Measurements from ENCODE around the gene MN1. TPM values are rescaled to one million over a fixed set of nuclear protein-coding genes. Genes with fewer than 3 reads are reported as not detected.
"Not testable (repeated sequence)": the region's sequence is repeated elsewhere in the genome, so short reads cannot be mapped to it uniquely, and the experiment has no call there.

MN1 gene
- total RNA-seq, 1 experiment from 2014 or later = 5.2 TPM

- in situ Hi-C loops (cut with HindIII; ENCODE audit: low pct_unique_long_range_greater_than_20kb, low sequenced_read_pairs) = no loop called here
Measured at GRCh38 chr22:27752771-27753170, 48.8 kb downstream of the MN1 start.

GRCh38 chr22:27752141-27752540 is 49.4 kb downstream of the MN1 start:
- in situ Hi-C loops (cut with HindIII; ENCODE audit: low pct_unique_long_range_greater_than_20kb, low sequenced_read_pairs) = no loop called here
- DNase-seq (ENCODE audit: low read depth) = no peak

More at GRCh38 chr22:27752771-27753170, 48.8 kb downstream of the MN1 start:
- peak; percentile 28 for DNase-seq (ENCODE audit: low read depth)

- DNase-seq (ENCODE audit: low read depth) = no peak
Measured at GRCh38 chr22:27751277-27752070, 50.1 kb downstream of the MN1 start.

GRCh38 chr22:27750584-27751265 is 50.8 kb downstream of the MN1 start:
- in situ Hi-C loops (cut with HindIII; ENCODE audit: low pct_unique_long_range_greater_than_20kb, low sequenced_read_pairs) = no loop called here

More at GRCh38 chr22:27751277-27752070, 50.1 kb downstream of the MN1 start:
- in situ Hi-C loops (cut with HindIII; ENCODE audit: low pct_unique_long_range_greater_than_20kb, low sequenced_read_pairs) = no loop called here

DNA sequence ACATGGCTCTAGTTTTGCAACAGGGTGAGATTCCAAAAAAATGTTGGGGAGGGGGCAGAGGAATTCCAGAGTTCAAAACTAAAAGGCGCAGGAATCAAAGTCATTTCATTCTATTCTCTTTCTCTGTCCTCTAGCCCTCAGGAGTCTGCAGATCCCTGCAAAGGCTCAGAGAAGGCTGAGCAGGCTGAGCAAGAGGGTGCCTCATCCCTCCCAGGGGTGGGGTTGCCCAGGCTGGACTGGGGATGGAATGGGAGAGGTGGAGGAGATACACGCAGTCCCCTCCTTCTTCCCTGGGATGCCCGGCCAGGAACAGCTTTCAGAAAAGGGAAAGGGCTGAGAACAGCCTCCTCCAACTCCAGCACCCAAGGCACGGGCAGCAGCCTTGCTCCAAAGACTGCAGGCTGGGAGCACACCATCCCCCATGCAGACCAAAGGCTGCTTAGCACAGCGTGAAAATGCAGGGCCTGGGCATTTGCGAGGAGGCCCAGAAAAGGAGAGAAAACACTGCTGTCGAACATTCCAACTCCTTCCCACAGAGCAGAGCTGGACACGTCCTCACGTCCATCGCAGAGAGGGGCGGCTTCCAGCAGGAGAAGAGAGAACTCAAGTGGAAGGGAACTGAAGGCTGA is 51.8 kb downstream of the MN1 start:
- in situ Hi-C loops (cut with HindIII; ENCODE audit: low pct_unique_long_range_greater_than_20kb, low sequenced_read_pairs) = no loop called here
- no peak for DNase-seq (ENCODE audit: low read depth)

More at GRCh38 chr22:27750584-27751265, 50.8 kb downstream of the MN1 start:
- no peak for DNase-seq (ENCODE audit: low read depth)

- in situ Hi-C loops (cut with HindIII; ENCODE audit: low pct_unique_long_range_greater_than_20kb, low sequenced_read_pairs) = no loop called here
- DNase-seq (ENCODE audit: low read depth) = no peak
Measured at GRCh38 chr22:27748751-27749191, 52.8 kb downstream of the MN1 start.

- DNase-seq (ENCODE audit: low read depth) = no peak
- in situ Hi-C loops (cut with HindIII; ENCODE audit: low pct_unique_long_range_greater_than_20kb, low sequenced_read_pairs) = no loop called here
Measured at GRCh38 chr22:27748349-27748748, 53.2 kb downstream of the MN1 start.

- in situ Hi-C loops (cut with HindIII; ENCODE audit: low pct_unique_long_range_greater_than_20kb, low sequenced_read_pairs) = no loop called here
- no peak for DNase-seq (ENCODE audit: low read depth)
Measured at GRCh38 chr22:27747396-27748221, 53.9 kb downstream of the MN1 start.

DNA sequence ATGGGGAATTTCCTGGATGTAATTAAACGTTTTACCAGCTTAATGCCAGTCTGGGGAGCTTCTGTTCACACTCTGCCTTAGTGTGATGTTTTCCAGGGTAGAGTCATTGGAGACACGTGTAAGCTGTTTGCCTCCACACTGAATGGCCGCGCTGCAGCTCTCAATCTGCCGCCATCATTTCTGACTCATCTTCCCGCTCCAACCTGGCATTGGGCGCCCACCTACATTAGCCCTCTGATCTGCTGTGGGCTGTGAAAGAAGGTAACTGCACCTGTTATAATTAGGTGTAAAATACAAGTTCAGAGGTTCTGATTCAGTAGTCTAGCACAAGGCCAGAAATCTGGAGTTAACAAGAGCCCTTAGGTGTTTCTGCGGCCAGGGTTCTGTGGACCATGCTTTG is 54.6 kb downstream of the MN1 start:
- DNase-seq (ENCODE audit: low read depth) = no peak
- in situ Hi-C loops (cut with HindIII; ENCODE audit: low pct_unique_long_range_greater_than_20kb, low sequenced_read_pairs) = no loop called here

DNA sequence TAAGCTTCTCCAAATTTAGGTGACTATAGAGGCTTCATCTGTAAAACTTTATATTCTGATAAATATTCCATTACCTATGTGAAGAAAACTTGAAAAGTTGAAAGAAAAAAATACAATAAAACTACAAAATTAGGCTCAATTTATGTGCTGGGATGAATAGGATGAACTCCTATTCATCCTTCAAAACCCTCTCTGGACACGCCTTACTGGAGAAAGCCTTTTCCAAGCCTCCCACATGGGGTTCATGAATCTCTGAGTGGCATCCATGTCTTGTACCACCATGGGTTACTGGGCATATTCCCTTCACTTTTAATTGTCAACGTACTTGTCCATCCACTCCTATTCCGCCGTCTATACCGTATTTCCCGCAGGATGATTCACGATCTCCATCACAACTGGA is 55.7 kb downstream of the MN1 start:
- no peak for DNase-seq (ENCODE audit: low read depth)
- in situ Hi-C loops (cut with HindIII; ENCODE audit: low pct_unique_long_range_greater_than_20kb, low sequenced_read_pairs) = no loop called here

DNA sequence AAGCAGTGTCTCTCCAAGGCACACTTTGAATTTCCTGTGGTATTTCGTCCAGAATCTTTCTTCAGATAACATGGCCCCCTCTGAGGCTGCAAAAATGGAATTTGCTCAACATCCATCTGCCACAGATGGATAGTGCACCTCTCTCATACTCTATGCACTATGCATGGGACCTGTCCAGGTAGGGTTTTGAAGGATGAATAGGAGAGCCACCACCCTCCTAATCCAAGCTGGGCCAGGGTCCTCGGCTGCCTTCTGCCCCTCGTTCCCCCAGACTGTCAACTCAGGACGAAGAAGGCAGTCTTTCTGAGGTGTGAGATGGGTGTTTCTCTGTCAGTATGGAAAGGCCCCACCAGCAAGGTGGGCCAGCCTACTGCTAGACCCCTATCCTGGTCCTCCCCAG is 56.4 kb downstream of the MN1 start:
- in situ Hi-C loops (cut with HindIII; ENCODE audit: low pct_unique_long_range_greater_than_20kb, low sequenced_read_pairs) = no loop called here
- DNase-seq (ENCODE audit: low read depth) = no peak

GRCh38 chr22:27744078-27744477 is 57.5 kb downstream of the MN1 start:
- not testable (repeated sequence) for DNase-seq (ENCODE audit: low read depth)

DNA sequence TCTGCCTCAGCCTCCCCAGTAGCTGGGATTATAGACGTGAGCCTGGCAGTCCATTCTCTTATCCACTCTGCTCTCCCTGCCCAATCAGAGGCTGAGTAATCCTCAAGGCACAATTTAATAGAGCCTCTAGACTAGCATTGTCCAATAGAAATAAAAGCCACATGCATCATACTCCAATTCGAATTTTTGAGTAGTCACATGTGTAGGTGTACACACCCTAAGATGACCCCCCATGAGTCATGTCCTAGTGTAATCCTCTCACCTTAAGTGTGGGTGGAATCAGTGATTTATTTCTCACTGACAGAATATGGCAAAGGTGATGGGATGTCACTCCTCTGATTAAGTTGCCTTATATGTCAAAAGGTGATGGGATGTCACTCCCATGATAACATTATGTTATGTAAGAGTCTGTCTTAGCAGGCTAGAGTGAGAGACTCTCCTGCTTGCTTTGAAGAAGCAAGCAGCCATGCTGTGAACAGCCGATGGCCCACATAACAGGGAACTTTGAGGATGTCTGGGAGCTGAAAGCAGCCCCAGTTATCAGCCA is 61.3 kb downstream of the MN1 start:
- in situ Hi-C loops (cut with HindIII; ENCODE audit: low pct_unique_long_range_greater_than_20kb, low sequenced_read_pairs) = no loop called here
- no peak for DNase-seq (ENCODE audit: low read depth)

More at GRCh38 chr22:27744078-27744477, 57.5 kb downstream of the MN1 start:
- in situ Hi-C loops (cut with HindIII; ENCODE audit: low pct_unique_long_range_greater_than_20kb, low sequenced_read_pairs) = not testable (repeated sequence)

GRCh38 chr22:27737521-27737920 is 64.0 kb downstream of the MN1 start:
- in situ Hi-C loops (cut with HindIII; ENCODE audit: low pct_unique_long_range_greater_than_20kb, low sequenced_read_pairs) = no loop called here

GRCh38 chr22:27734066-27734465 is 67.5 kb downstream of the MN1 start:
- in situ Hi-C loops (cut with HindIII; ENCODE audit: low pct_unique_long_range_greater_than_20kb, low sequenced_read_pairs) = no loop called here

More at GRCh38 chr22:27737521-27737920, 64.0 kb downstream of the MN1 start:
- no peak for DNase-seq (ENCODE audit: low read depth)

DNA sequence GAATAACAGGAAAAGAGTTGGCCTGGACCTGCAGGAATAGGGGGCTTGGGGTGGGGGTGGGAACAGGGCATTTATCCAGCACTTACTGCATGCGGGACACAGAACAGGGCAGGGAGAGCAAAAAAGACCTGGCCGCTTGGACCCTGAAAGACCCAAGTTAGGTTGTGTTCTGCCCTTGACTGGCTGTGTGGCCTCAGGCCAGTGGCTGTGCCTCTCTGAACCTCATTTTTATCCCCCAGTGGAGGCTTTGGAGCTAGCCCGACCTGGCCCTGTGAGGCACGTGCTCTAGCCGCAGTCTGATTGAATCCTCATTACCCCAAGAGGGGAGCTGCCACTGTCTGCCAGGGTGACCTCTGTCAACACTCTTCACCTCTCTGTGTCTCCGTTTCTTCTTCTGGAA is 68.7 kb downstream of the MN1 start:
- in situ Hi-C loops (cut with HindIII; ENCODE audit: low pct_unique_long_range_greater_than_20kb, low sequenced_read_pairs) = no loop called here
- no peak for DNase-seq (ENCODE audit: low read depth)

More at GRCh38 chr22:27734066-27734465, 67.5 kb downstream of the MN1 start:
- DNase-seq (ENCODE audit: low read depth) = no peak

- in situ Hi-C loops (cut with HindIII; ENCODE audit: low pct_unique_long_range_greater_than_20kb, low sequenced_read_pairs) = no loop called here
- DNase-seq (ENCODE audit: low read depth) = no peak
Measured at GRCh38 chr22:27732391-27732790, 69.2 kb downstream of the MN1 start.

DNA sequence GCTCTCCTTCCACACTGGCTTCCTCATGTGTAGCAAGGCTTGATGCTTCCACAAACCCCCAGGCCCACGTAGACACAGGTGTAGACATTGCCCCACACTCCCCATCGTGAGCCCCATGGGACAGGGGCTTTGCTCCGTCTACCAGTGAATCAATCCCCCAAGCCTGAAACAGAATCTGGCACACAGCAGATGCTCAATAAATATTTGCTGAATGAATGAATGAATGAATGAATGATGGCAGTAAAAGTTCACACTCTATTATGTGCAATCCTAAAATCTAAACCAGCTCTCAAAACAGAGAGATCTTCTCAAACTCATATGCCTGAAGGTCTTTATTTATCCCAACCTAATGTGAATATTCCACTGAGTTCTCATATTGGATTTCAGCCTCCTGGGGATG is 69.9 kb downstream of the MN1 start:
- in situ Hi-C loops (cut with HindIII; ENCODE audit: low pct_unique_long_range_greater_than_20kb, low sequenced_read_pairs) = no loop called here
- no peak for DNase-seq (ENCODE audit: low read depth)
